Measurements from ENCODE around the gene CUL3. TPM values are rescaled to one million over a fixed set of nuclear protein-coding genes. Genes with fewer than 3 reads are reported as not detected.
"Not testable (repeated sequence)": the region's sequence is repeated elsewhere in the genome, so short reads cannot be mapped to it uniquely, and the experiment has no call there.

Gene CUL3
- total RNA-seq, 1 experiment from 2014 or later: 86.2 TPM

GRCh38 chr2:224485081-224486014 lies 99.8 kb downstream of the CUL3 start:
- not testable (repeated sequence) for H3K27me3 Mint-ChIP-seq (ENCODE audit: low read depth); H3K4me3 Mint-ChIP-seq
- Mint-ChIP-seq H3K36me3 (peaks cover 42% of the 10 kb centered on the region), H3K27ac (peak overlapping the region; percentile 92), H3K9me3 (peaks cover 22% of the 10 kb centered on the region), H3K4me1 (peaks cover 43% of the 10 kb centered on the region)
- ChIA-PET POLR2A (interaction anchor here (1.4 kb wide), 1 partner anchor 100 kb away, joined by 4 read pairs; the partner anchor contains the start of gene CUL3), CTCF (interaction anchor here (0.6 kb wide), 1 partner anchor 493 kb away, joined by 3 read pairs; no protein-coding TSS in a partner anchor)
- ATAC-seq (peak; percentile 97), DNase-seq (ENCODE audit: low spot score) (peak; percentile 80)
- TF ChIP-seq FOXK1 (CRISPR knock-in tag; IDR thresholded peaks at IDR 0.05) (peak; percentile 94), FOXP4 (CRISPR knock-in tag; IDR thresholded peaks at IDR 0.05) (0 out of 2 replicates have a peak, but pooled peaks have one; percentile 35), ZNF121 (CRISPR knock-in tag; IDR thresholded peaks at IDR 0.05) (peak; percentile 69; the same call in 1 of the 2 replicates), E2F1 (CRISPR knock-in tag; IDR thresholded peaks at IDR 0.05) (0 out of 2 replicates have a peak, but pooled peaks have one; percentile 33), GABPB1 (CRISPR knock-in tag; IDR thresholded peaks at IDR 0.05) (peak; percentile 37; the same call in 1 of the 2 replicates)
- TF ChIP-seq, protein P1, sequence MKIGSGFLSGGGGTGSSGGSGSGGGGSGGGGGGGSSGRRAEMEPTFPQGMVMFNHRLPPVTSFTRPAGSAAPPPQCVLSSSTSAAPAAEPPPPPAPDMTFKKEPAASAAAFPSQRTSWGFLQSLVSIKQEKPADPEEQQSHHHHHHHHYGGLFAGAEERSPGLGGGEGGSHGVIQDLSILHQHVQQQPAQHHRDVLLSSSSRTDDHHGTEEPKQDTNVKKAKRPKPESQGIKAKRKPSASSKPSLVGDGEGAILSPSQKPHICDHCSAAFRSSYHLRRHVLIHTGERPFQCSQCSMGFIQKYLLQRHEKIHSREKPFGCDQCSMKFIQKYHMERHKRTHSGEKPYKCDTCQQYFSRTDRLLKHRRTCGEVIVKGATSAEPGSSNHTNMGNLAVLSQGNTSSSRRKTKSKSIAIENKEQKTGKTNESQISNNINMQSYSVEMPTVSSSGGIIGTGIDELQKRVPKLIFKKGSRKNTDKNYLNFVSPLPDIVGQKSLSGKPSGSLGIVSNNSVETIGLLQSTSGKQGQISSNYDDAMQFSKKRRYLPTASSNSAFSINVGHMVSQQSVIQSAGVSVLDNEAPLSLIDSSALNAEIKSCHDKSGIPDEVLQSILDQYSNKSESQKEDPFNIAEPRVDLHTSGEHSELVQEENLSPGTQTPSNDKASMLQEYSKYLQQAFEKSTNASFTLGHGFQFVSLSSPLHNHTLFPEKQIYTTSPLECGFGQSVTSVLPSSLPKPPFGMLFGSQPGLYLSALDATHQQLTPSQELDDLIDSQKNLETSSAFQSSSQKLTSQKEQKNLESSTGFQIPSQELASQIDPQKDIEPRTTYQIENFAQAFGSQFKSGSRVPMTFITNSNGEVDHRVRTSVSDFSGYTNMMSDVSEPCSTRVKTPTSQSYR (CRISPR knock-in tag; IDR thresholded peaks at IDR 0.05): peak; percentile 88

DNA sequence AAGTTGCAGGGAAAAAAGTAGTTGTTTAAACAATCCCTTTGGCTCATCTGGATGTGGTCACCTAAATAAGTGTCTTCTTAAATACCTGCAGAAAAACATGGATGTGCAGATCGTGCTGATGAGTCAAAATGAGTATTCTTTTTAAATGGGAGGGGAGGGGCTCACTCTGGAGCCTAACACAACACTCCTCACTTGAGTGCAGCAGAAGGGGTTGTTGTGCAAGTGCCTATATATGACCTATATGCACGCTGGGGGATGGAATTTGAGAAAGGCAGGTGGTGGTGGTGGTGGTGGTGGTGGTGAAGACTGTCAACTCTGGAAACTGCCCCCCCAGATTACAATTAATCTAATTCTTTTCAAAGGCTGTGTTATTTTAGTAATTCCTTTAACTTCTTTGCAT lies 105.3 kb downstream of the CUL3 start:
- Mint-ChIP-seq H3K4me1 (peaks cover 8% of the 10 kb centered on the region), H3K27ac (peak overlapping the region; percentile 50; the same call in 1 of the 2 replicates), H3K4me3 (no peak overlapping the region), H3K27me3 (ENCODE audit: low read depth) (no peaks in the 10 kb centered on the region), H3K9me3 (no peaks in the 10 kb centered on the region), H3K36me3 (peaks cover 31% of the 10 kb centered on the region)
- ATAC-seq: no peak
- ChIA-PET POLR2A (no interaction called here), CTCF (no interaction called here)
- no peak for DNase-seq (ENCODE audit: low spot score)
- no peak for TF ChIP-seq ATF6 (CRISPR knock-in tag; IDR thresholded peaks at IDR 0.05)
- TF ChIP-seq, protein P2, sequence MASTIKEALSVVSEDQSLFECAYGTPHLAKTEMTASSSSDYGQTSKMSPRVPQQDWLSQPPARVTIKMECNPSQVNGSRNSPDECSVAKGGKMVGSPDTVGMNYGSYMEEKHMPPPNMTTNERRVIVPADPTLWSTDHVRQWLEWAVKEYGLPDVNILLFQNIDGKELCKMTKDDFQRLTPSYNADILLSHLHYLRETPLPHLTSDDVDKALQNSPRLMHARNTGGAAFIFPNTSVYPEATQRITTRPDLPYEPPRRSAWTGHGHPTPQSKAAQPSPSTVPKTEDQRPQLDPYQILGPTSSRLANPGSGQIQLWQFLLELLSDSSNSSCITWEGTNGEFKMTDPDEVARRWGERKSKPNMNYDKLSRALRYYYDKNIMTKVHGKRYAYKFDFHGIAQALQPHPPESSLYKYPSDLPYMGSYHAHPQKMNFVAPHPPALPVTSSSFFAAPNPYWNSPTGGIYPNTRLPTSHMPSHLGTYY (CRISPR knock-in tag; IDR thresholded peaks at IDR 0.05): no peak
- no peak for TF ChIP-seq ZNF263 (CRISPR knock-in tag; IDR thresholded peaks at IDR 0.05; ENCODE audit: low read depth)
- no peak for TF ChIP-seq E2F4 (CRISPR knock-in tag; IDR thresholded peaks at IDR 0.05; ENCODE audit: borderline replicate concordance, low read depth)
- TF ChIP-seq, protein P3, sequence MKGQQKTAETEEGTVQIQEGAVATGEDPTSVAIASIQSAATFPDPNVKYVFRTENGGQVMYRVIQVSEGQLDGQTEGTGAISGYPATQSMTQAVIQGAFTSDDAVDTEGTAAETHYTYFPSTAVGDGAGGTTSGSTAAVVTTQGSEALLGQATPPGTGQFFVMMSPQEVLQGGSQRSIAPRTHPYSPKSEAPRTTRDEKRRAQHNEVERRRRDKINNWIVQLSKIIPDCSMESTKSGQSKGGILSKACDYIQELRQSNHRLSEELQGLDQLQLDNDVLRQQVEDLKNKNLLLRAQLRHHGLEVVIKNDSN (CRISPR knock-in tag; IDR thresholded peaks at IDR 0.05): no peak
- no peak for TF ChIP-seq SP1 (CRISPR knock-in tag; conservative IDR thresholded peaks at IDR 0.05)
- TF ChIP-seq, protein P1 (CRISPR knock-in tag; IDR thresholded peaks at IDR 0.05): no peak
- TF ChIP-seq USF2 (CRISPR knock-in tag; IDR thresholded peaks at IDR 0.05): no peak
- no peak for TF ChIP-seq NR2C2 (CRISPR knock-in tag; IDR thresholded peaks at IDR 0.05)
- no peak for TF ChIP-seq SMAD4 (CRISPR knock-in tag; IDR thresholded peaks at IDR 0.05)
- TF ChIP-seq ZNF121 (CRISPR knock-in tag; IDR thresholded peaks at IDR 0.05): no peak
- TF ChIP-seq NFATC4 (CRISPR knock-in tag; IDR thresholded peaks at IDR 0.05): no peak
- no peak for TF ChIP-seq ZNF671 (CRISPR knock-in tag; IDR thresholded peaks at IDR 0.05)

Data from WTC11 (cell line).